ENCODE measurements around the gene PACS1.

Gene PACS1

DNA sequence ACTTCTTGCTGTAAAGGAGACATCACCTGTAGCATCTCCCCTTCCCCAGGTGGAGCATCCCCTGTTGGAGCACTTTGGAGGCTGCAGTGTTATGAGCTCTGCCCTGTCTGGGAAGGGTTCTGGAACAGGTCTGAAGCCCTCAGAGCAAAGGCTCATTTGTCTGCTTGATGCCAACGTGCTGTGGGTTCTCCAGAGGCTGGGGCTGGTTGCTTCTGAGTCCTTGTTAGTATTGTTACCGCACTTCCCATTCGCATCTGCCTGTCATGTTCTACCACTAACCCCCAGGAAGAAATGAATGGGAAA, 73.1 kb downstream of the PACS1 start:
- no peak for DNase-seq (ENCODE audit: low read depth)

DNA sequence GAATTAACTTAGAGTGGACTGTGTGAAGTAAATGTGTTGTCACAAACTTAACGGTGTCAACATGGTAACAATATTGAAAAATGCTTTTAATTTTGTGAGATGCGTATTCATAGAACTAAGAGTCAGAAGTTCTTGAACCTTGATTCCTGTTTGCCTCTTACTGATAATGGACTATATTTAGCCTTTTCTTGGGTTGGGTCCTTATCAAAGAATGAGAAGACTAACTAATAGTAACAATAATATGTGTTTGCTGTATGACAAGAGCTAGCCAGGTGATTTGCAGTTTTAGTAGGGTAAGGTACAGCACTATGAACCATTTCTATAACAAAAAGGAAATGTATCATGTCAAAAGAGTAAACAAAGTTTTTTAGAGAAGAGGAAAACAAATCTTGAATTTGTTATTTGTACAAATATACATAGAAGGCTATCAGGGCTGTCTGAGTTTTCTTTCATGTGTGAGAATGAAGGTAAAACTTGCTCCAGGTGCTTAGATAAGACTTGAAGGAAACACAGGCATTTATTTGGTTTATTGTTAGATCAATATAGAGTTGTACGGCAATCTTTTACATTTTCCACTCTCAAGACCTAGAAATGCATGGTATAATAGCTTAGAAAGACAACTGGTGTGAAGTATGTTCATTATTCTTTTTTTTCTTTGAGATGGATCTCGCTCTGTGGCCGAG, 74.1 kb downstream of the PACS1 start:
- no peak for DNase-seq (ENCODE audit: low read depth)

DNA sequence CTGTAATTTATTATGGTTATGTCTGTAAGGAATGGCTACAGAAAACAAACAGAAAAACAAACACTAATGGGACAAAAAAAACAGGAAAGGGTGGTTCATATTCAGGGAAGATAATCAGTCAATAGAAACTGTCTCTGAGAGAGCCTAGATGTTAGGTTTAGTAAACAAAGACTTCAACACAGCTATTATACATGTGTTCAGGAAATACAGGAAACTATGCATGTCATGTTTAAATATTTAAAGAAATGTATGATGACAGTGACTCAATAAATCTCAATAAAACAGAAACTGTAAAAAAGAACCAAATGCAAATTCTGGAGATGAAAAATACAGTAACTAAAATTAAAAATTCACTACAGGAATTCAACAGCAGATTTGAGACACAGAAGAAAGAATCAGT, 76.0 kb downstream of the PACS1 start:
- DNase-seq (ENCODE audit: low read depth): no peak

DNA sequence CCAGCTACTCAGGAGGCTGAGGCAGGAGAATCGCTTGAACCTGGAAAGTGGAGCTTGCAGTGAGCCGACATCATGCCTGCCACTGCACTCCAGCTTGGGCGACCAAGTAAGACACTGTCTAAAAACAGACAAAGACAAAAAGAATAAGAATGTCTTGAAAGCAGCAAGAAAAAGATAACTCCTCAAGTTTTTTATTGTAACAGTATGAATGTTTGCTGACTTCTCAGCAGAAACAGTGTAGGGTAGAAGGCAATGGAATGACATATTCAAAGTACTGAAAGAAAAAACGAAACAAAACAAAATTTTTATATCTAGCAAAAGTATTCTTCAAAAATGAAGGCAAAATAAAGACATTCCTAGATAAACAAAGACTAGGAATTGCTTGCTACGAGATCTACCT, 76.9 kb downstream of the PACS1 start:
- no peak for DNase-seq (ENCODE audit: low read depth)

DNA sequence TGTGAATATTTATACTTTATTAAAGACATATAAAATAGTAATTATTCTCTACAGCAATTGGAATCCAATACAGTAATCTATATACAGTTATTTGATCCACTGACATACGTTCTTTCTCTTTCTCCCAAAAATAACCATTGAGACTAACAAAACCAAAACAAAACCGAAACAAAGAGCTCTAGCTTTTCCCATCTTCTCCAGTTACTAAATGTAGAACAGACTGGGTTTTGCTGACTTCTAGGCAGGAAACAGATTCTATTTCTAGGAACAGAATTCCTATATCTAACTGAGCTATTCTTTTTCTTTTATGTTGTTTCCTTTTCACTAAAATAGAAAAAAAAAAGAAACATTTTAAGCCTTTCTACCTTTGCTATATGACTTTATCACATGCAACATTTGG, 80.1 kb downstream of the PACS1 start:
- DNase-seq (ENCODE audit: low read depth): no peak

DNA sequence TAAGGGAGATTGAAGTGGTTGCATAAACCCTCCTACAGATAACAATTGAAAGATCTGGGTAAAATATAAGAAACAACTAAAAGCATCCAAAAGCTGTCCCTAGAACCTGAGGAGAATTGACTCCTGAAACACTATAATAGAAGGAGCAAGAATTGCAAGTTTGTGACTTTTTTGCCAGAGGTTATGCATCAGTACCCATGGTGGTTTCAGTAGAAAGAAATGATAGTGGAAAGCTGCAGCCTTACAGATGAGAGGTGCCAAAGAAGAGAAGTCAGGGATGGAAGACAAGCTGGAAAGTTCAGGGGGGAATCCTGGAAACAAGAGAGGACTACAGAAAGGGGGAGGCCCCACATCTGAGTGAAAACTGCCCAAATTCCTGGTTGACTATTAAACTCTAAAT, 80.7 kb downstream of the PACS1 start:
- DNase-seq (ENCODE audit: low read depth): no peak

DNA sequence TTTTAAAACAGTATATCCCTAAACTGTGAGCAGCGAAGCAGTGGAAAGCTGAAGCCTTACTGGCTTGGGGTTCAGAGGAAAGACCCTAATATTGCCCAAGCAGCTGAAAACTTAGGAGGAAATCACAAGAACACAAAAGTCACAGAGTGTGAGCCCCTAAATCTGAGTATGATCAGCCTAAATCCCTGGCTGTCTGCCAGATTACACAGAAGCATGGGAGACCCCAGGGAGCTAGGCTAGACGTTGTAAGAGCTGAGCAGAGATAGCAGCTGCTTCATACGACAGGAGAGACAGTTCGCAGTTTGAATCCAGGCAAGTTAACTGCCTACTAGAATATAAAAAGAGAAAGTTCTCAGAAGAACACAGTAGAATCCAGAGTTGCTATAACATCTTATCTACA, 81.2 kb downstream of the PACS1 start:
- DNase-seq (ENCODE audit: low read depth): no peak

DNA sequence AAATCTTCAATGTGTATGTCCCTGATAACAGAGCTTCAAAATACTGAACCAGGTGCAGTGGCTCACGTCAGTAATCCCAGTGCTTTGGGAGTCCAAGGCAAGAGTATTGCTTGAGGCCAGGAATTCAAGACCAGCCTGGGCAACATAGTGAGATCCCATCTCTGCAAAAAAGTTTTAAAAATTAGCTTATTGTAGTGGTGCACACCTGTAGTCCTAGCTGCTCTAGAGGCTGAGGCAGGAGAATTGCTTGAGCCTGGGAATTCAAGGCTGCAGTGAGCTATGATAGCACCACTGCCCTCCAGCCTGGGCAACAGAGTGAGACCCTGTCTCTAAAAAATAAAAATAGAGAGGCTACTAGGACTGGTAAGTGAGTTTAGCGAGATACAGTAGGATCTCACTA, 84.0 kb downstream of the PACS1 start:
- DNase-seq (ENCODE audit: low read depth): no peak

DNA sequence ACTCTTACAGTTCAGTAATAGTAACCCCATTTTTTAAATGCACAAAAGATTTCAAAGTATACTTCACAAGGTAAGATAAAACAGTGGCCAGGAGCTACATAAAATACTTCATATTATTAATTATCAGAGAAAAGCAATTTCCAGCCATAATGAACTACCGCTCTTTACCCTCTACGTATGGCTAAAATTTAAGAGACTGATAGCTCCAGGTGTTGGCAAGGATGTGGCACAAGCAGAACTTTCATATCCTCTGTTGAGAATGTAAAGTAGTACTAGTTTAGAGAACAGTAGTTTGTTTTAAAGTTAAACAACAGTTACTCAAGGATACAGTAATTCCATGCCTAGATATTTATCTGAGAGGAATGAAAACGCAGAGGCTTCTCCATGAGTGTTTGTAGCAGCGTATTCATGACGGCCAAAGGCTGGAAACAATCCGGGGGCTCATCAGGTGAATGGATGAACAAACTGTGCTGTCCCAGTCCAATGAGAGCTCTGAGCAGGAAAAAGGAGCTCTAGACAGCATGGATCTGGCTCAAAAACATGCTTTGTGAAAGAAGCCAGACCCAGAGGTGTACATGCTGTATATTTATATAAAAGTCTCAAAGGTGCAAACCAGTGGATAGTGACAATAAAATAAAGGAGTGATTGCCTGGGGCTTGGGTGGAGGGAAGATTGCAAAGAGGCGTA, 85.5 kb downstream of the PACS1 start:
- DNase-seq (ENCODE audit: low read depth): no peak

DNA sequence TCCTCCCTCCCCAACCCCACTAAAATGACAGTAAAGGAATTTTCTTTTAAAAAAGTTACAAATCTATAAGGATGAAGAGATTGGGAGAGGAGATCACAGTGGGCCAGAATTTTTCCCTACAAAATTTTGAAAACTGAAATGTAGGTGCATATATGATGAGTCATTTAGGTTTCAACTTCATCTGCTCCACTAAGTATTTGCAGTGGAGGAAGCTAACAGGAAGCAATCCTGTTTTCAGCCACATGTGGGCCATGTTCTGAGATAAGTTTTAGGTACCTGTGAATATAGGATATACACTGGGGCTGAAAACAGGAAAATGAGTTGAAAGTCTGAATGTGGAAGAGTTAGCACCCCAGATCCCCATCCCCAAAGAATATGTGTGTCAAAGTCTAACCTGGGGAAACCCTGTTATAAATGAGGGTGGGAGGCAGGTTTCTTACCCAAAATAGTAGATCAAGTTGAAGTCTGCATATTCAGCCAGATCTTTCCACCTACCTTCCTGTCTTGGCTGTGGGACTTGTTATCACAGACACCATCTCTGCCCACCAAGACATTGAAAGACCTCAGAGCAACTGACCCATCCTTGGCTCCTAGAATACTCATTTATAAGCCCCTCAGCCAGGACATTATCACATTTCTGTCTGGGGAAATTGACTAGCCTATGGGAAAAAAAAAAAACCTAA, 87.3 kb downstream of the PACS1 start:
- DNase-seq (ENCODE audit: low read depth): no peak

DNA sequence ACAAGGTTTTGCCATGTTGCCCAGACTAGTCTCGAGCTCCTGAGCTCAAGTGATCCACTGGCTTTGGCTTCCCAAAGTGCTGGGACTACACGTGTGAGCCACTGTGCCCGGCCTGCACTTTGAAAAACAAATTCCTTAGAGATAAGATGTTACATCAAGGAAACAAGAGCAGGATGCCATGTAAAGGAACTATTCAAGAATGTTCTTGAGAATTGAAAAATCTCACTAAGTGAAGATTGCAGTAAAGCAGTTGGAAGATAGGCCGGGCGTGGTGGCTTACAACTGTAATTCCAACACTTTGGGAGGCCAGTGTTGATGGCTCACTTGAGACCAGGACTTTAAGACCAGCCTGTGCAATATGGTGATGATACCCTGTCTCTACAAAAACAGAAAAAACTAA, 88.1 kb downstream of the PACS1 start:
- DNase-seq (ENCODE audit: low read depth): no peak

DNA sequence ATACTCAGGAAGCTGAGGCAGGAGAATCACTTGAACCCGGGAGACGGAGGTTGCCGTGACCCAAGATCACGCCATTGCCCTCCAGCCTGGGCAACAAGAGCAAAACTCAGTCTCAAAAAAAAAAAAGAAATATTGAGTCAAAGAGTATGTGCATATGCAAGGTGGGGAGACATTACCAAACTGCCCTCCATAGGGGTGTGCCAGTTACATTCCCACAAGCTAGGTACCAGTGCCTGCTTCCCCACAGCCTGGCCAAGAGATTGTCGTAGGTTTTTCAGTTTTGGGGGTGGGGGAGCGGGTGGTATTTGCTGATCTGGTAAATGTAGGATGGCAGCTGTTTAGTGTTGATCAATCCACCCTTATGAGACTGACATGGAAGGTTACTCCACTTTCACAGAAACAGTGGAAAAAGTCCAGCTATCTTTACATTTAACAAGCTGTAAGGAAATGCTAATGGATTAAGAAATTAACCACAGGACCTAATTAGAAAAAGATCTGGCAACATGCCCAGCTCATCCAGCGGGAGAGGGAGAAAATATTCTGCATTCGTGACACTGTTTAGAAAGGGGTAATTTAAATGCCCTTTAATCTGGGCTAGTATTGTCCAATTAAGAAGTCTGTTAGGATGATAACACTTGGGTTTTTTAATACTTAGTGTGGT, 89.4 kb downstream of the PACS1 start:
- no peak for DNase-seq (ENCODE audit: low read depth)

DNA sequence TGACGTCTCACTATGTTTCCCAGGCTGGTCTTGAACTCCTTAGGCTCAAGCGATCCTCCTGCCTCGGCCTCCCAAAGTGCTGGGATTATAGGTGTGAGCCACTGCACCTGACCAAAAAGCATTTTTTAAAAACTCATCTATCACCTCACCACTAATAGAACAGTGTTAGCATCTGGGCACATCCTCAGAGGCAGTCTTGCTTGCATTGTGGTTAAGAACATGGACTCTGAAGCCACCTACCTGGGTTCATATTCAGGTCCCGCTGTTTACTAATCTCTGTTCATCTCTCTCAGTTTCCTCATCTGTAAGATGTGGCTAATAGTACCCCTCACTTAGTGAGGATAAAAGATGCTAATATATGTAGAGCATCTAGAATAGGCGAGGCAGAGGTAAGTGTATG, 90.6 kb downstream of the PACS1 start:
- no peak for DNase-seq (ENCODE audit: low read depth)

DNA sequence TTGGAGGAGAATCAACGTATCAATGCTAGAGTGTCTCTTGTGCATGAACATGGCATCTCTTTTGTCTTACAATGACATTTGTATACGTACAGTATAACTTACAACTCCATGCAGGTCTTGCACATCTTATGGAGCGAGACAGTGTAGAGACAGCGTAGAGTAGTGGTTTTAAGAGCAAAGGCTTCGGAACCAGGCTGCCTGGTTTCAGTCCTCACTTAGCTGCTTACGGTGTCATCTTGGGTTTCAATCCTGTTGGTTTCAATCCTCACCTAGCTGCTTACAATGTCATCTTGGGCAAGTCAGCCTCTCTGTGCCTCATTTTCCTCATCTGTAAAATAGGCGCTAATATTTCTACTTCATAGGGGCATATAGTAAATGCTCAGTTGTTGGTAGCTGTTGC, 98.2 kb downstream of the PACS1 start:
- no peak for DNase-seq (ENCODE audit: low read depth)

DNA sequence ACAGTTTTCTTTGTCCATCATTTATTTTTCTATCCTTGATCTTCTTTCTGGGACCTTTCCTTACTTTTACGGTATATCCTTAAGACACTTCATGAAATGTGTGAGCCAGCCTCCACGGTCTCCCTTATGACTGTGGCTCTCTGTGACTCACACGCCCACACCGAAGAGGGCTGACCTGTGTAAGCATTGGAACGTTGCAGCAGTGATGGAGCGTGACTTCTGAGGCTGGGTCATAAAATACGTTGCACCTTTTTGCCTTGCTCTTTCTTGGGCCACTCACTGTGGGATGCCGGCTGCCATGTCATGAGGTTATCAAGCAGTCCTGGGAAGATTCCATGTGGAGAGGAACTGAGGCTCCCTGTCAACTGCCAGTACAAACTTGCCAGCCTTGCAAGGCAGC, 102.1 kb downstream of the PACS1 start:
- no peak for DNase-seq (ENCODE audit: low read depth)

DNA sequence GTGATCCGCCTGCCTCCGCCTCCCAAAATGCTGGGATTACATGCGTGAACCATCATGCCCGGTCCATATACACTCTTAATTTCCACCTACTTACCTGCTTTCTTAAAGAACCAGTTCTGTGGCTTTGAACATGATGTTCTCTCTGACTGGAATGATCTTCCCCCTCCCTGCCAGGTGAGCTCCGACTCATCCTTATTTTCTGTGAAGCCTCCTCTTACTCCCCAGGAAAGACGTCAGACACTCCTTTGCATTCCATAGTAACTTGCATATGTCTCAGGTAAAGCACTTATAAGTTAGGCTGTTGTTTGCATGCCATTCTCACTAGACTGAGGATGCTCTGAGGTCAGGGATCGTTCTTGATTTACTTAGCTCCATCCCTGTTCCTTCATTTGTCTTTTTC, 106.6 kb downstream of the PACS1 start:
- no peak for DNase-seq (ENCODE audit: low read depth)

DNA sequence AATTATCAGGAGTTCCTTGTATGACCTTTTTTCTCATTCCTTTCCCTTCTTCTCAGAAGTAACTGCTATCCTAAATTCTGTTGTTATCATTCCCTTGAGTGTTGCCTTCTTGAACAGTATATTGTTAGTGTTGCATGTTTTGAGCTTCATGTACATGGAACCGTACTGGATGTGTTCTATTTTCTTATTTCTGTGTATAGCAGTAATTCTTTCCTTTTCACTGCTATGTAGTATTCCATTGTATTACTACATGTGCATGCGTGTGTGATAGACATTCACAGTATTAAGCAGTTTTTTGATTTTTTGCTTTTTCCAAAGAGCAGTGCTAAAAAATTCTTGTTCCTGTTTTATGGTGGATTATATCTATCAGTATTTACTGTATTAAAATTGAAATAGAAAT, 108.1 kb downstream of the PACS1 start:
- no peak for DNase-seq (ENCODE audit: low read depth)

DNA sequence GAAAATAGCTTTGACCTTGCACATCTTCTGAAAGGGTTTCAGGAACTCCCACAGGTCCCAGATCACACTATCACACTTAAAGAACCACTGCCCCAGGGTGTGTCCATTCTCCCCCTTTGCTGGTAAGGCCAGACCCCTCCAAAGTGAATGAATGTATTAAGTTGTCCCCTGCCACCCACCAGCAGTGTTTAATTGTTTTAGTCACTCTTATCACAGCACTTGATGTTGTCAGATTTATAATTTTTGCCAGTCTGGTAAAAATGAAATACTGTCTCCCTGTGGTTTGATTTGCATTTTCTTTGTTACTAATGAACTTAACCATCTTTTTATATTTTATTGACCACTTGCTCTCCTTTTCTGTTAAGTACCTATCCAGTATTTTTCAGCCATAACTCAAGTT, 108.8 kb downstream of the PACS1 start:
- DNase-seq (ENCODE audit: low read depth): no peak

DNA sequence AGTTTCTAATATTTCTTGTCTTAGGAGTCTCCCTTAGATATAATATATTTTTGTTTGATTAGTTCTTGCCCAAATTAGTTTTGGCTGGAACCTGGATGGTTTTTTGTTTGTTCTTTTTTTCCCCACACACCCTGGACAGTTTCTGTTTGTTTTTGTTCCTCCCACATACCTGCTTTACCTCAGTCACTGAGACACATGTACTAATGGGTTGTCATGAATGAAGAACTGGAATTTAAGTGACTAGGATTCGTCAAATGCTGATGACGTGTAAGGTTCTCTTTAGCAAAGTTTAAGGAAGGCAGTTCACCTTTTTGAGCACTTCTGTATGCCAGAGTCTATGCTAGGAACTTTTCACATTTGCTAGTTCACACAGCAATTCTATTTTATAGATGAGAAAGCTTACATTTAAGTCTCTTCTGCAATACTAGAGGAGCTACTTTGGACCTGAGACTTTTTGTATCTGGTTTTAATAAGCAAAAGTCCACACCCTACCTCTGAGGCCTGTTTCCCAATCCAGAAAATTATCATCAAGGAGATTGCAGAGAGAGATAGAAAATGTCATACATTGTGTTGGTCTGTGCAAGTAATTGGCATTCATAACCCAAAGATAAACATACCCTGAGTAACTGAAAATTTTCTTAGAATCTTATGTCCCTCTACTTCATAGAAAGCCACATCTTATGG, 111.7 kb downstream of the PACS1 start:
- no peak for DNase-seq (ENCODE audit: low read depth)

DNA sequence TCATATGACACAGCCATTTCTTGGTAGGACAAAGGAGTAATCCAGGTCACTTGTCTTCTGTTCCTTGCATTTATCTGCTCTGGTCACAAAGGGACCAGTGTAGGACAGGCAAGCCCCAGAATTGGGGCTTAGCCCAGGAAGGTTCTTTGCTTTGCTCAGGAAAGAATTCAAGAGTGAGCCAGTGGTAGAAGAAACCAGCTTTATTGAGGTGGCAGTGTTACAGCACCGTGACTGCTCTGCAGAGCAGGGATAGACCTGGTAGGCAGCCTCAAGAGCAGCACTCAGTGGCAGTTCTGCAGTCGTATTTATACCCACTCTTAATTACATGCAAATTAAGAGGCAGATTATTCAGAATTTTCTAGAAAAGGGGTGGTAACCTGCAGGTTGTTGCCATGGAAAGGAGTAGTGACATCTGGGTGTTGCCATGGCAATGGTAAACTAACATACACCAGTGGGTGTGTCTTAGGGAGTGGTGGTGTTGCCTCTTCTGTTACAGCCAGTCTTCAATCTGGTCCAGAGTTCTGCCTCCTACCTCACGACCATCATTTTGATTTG, 113.5 kb downstream of the PACS1 start:
- no peak for DNase-seq (ENCODE audit: low read depth)

DNA sequence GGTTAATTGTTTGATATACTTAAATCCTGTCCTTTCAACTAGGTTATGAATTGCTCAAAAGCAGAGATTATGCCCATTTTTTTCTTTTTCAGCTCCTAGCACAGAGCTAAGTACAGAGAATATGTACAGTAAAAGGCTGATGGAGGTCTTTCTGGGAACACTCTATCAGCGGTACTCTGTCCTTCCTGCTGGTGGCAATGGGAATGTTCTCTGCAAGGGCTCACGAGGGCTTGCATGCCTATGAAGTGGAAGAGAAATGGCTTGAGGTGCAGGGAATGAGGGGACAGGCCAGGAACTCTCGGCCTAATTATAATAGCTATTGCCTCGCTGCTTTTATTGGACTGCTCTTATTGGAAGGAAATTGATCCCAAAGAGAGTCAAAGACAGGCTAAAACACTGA, 114.7 kb downstream of the PACS1 start:
- no peak for DNase-seq (ENCODE audit: low read depth)

DNA sequence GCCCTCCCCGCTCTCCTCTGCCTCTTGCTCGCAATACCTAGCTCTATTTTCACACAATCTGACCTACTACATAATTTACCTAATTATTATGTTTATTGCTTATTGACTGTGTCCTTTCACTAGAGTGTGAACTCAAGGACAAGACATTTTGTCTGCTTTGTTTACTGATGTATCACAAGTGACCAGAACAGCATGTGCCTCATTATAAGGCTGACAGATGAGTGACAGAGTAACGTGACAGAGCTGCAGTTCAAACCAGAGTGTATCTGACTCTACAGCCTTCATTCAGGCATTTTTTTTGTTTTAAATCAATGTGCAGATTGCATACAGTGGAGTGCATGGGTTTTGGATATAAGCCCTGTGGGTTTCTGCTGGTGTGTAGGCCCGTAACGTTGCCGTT, 116.4 kb downstream of the PACS1 start:
- no peak for DNase-seq (ENCODE audit: low read depth)
